Astrocyte (in vitro differentiated cells and primary cell): Measurements from ENCODE around the gene IL6. TPM values are rescaled to one million over a fixed set of nuclear protein-coding genes. Genes with fewer than 3 reads are reported as not detected.

Experiments
- DNase-seq: peaks from one replicate; pipeline ENCODE4 v3.0.0-alpha.2; 2010; ENCODE audit warnings: low read depth
- FAIRE-seq: peaks from 2 replicates; lab custom pipeline; 2011; peaks lifted over from hg19 to GRCh38; lab: Jason Lieb, UNC
- H2AFZ ChIP-seq: 2 replicates; pipeline ENCODE4 v1.6.0; 2012; ENCODE audit warnings: low read depth, low read length, inconsistent platforms
- H3K27ac ChIP-seq: 2 replicates; pipeline ENCODE4 v1.5.1; 2011; ENCODE audit warnings: low read depth, low read length, inconsistent platforms
- H3K27me3 ChIP-seq: 2 replicates; pipeline ENCODE4 v1.6.0; 2011; ENCODE audit warnings: low read length, inconsistent platforms; ENCODE audit not compliant: insufficient read depth
- H3K36me3 ChIP-seq: 2 replicates; pipeline ENCODE4 v1.5.1; 2011; ENCODE audit warnings: low read length, inconsistent platforms; ENCODE audit not compliant: insufficient read depth
- H3K4me1 ChIP-seq: 2 replicates; pipeline ENCODE4 v1.5.1; 2011; ENCODE audit warnings: low read length, inconsistent platforms; ENCODE audit not compliant: insufficient read depth
- H3K4me2 ChIP-seq: 2 replicates; pipeline ENCODE4 v1.6.0; 2012; ENCODE audit warnings: low read length, inconsistent platforms
- H3K4me3 ChIP-seq: 2 replicates; pipeline ENCODE4 v1.5.1; 2011; ENCODE audit warnings: low read depth, mild to moderate bottlenecking, low read length, inconsistent platforms; ENCODE audit not compliant: insufficient read depth
- H3K79me2 ChIP-seq: 2 replicates; pipeline ENCODE4 v1.6.0; 2012; ENCODE audit warnings: mild to moderate bottlenecking, low read length, inconsistent platforms; ENCODE audit not compliant: insufficient read depth
- H3K9ac ChIP-seq: 2 replicates; pipeline ENCODE4 v1.6.0; 2012; ENCODE audit warnings: mild to moderate bottlenecking, low read length, inconsistent platforms
- H3K9me3 ChIP-seq: 2 replicates; pipeline ENCODE4 v1.5.1; 2012; ENCODE audit warnings: low read depth, mild to moderate bottlenecking, low read length, inconsistent platforms; ENCODE audit not compliant: insufficient read depth
- H4K20me1 ChIP-seq: 2 replicates; pipeline ENCODE4 v1.6.0; 2012; ENCODE audit warnings: low read length, inconsistent platforms; ENCODE audit not compliant: insufficient read depth
- H3K27ac Mint-ChIP-seq: one replicate; pipeline ENCODE4 v1.8.0; 2021; ENCODE audit warnings: mild to moderate bottlenecking, mixed read lengths; ENCODE audit not compliant: unreplicated experiment
- H3K27me3 Mint-ChIP-seq: one replicate; pipeline ENCODE4 v1.8.0; 2021; ENCODE audit warnings: low read depth, mixed read lengths; ENCODE audit not compliant: unreplicated experiment
- H3K36me3 Mint-ChIP-seq: one replicate; pipeline ENCODE4 v1.8.0; 2021; ENCODE audit warnings: low read depth, mixed read lengths; ENCODE audit not compliant: unreplicated experiment
- H3K4me1 Mint-ChIP-seq: one replicate; pipeline ENCODE4 v1.8.0; 2021; ENCODE audit warnings: low read depth, mixed read lengths; ENCODE audit not compliant: unreplicated experiment
- H3K4me3 Mint-ChIP-seq: one replicate; pipeline ENCODE4 v1.8.0; 2021; ENCODE audit warnings: mild to moderate bottlenecking, moderate library complexity, mixed read lengths; ENCODE audit not compliant: unreplicated experiment
- H3K9me3 Mint-ChIP-seq: one replicate; pipeline ENCODE4 v1.8.0; 2021; ENCODE audit warnings: mild to moderate bottlenecking, mixed read lengths; ENCODE audit not compliant: unreplicated experiment
- CTCF ChIP-seq: IDR thresholded peaks from 2 replicates; pipeline ENCODE4 v1.5.1; 2011; ENCODE audit warnings: low read depth, mild to moderate bottlenecking, inconsistent platforms, low read length, moderate library complexity; ENCODE audit not compliant: insufficient read depth
- EZH2 ChIP-seq: IDR thresholded peaks from 2 replicates; pipeline ENCODE4 v1.6.1; 2012; ENCODE audit warnings: mild to moderate bottlenecking, low read length, inconsistent platforms; ENCODE audit not compliant: insufficient read depth
- total RNA-seq: library from RNA; stranded (reverse); gene quantifications from 2 replicates; pipeline ENCODE4 v1.2.1, GENCODE V29; 2021

Gene IL6
- total RNA-seq, 1 donor from 2014 or later = 2.5 TPM

- Histone ChIP-seq H3K9ac (no peak overlapping the region), H2AFZ (peak overlapping the region; percentile 12), H3K4me1 (peaks cover 43% of the 10 kb centered on the region), H3K27ac (no peak overlapping the region), H3K4me2 (peak overlapping the region; percentile 30), H4K20me1 (no peaks in the 10 kb centered on the region), H3K9me3 (no peaks in the 10 kb centered on the region), H3K36me3 (peaks cover 2% of the 10 kb centered on the region), H3K27me3 (no peaks in the 10 kb centered on the region), H3K4me3 (no peak overlapping the region), H3K79me2 (peaks cover 15% of the 10 kb centered on the region)
- Mint-ChIP-seq H3K27me3 (no peaks in the 10 kb centered on the region), H3K4me1 (peaks cover 29% of the 10 kb centered on the region), H3K4me3 (no peak overlapping the region), H3K36me3 (no peaks in the 10 kb centered on the region), H3K27ac (peak overlapping the region; percentile 66), H3K9me3 (no peaks in the 10 kb centered on the region)
- TF ChIP-seq EZH2 (no peak), CTCF (no peak)
- FAIRE-seq (no peak), DNase-seq (no peak)
These were observed 3.4 kb upstream of the IL6 start for GRCh38 chr7:22723637-22724036.

GRCh38 chr7:22724861-22725260, 2.1 kb upstream of the IL6 start:
- Histone ChIP-seq H2AFZ (no peak overlapping the region), H3K9me3 (no peaks in the 10 kb centered on the region), H3K27me3 (no peaks in the 10 kb centered on the region), H3K9ac (no peak overlapping the region), H4K20me1 (no peaks in the 10 kb centered on the region), H3K4me1 (peaks cover 42% of the 10 kb centered on the region), H3K36me3 (peaks cover 9% of the 10 kb centered on the region), H3K4me2 (no peak overlapping the region), H3K79me2 (peaks cover 22% of the 10 kb centered on the region), H3K4me3 (no peak overlapping the region), H3K27ac (peak overlapping the region; percentile 7)
- DNase-seq (peak; percentile 57), FAIRE-seq (no peak)
- TF ChIP-seq EZH2 (no peak), CTCF (no peak)
- Mint-ChIP-seq H3K9me3 (no peaks in the 10 kb centered on the region), H3K27ac (no peak overlapping the region), H3K27me3 (no peaks in the 10 kb centered on the region), H3K4me1 (peaks cover 27% of the 10 kb centered on the region), H3K4me3 (no peak overlapping the region), H3K36me3 (no peaks in the 10 kb centered on the region)

GRCh38 chr7:22725585-22725984, 1.4 kb upstream of the IL6 start:
- no peaks in the 10 kb centered on the region for H3K9me3 ChIP-seq
- Mint-ChIP-seq H3K36me3 (no peaks in the 10 kb centered on the region), H3K4me1 (peaks cover 27% of the 10 kb centered on the region), H3K27ac (no peak overlapping the region), H3K4me3 (no peak overlapping the region), H3K9me3 (no peaks in the 10 kb centered on the region), H3K27me3 (no peaks in the 10 kb centered on the region)
- H3K4me2 ChIP-seq = peak overlapping the region; percentile 88
- H3K36me3 ChIP-seq = peaks cover 14% of the 10 kb centered on the region
- H4K20me1 ChIP-seq = no peaks in the 10 kb centered on the region
- no peak overlapping the region for H2AFZ ChIP-seq
- H3K27ac ChIP-seq = peak overlapping the region; percentile 98
- H3K9ac ChIP-seq = peak overlapping the region; percentile 94
- DNase-seq = no peak
- no peak for FAIRE-seq
- H3K27me3 ChIP-seq = no peaks in the 10 kb centered on the region
- H3K4me1 ChIP-seq = peaks cover 47% of the 10 kb centered on the region
- no peak for TF ChIP-seq EZH2
- no peak for TF ChIP-seq CTCF
- H3K79me2 ChIP-seq = peaks cover 22% of the 10 kb centered on the region
- H3K4me3 ChIP-seq = no peak overlapping the region
